GM18873 (cell line): ENCODE measurements around the gene HNRNPAB.
"Not testable (repeated sequence)": the region's sequence is repeated elsewhere in the genome, so short reads cannot be mapped to it uniquely, and the experiment has no call there.

ENCODE experiments used
- ATAC-seq: cut with Tn5 transposase; IDR thresholded peaks from one replicate; pipeline ENCODE4 v1.9.1; 2021; ENCODE audit warnings: mild to moderate bottlenecking, moderate library complexity, moderate number of reproducible peaks; ENCODE audit not compliant: unreplicated experiment, low FRiP score

HNRNPAB gene

DNA sequence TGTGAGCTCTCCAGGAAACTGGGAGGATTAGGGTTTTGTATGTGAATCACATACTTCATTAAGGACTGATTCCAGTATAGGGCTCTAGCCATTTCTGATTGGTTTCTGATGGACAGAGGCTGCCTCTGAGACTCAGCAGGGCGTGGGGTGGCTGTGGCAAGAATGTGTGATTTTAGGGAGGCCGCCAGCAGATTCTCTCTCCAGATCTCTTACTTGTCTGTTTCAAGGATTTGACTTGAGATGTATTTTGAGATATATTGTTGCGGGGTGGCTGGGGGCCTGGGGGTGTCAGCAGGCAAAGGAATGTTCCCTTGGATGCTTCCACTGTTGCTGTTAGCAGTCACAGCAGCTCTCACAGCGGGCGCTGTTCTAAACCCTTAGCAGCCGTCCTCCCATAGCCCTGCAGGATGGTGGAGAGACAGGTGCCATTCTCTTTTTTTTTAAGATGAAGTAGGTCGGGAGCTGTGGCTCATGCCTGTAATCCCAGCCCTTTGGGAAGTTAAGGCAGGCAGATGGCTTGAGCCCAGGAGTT is 8.0 kb upstream of the HNRNPAB start:
- no peak for ATAC-seq

DNA sequence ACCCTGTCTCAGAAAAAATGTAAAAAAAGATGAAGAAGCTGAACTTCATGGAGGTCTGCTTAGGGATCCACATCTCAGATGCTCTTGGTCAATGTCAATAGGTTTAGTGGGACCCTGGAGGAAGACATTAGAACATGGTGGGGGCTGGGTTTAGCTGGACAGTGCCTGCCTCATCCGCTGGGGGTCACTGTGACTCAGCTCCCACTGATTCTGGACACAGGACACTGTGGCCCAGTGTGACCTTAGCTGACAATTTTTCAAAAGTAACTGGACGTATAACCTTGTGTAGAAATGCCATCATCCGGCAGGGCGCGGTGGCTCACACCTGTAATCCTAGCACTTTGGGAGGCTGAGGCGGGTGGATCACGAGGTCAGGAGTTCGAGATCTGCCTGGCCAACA is 7.3 kb upstream of the HNRNPAB start:
- no peak for ATAC-seq

DNA sequence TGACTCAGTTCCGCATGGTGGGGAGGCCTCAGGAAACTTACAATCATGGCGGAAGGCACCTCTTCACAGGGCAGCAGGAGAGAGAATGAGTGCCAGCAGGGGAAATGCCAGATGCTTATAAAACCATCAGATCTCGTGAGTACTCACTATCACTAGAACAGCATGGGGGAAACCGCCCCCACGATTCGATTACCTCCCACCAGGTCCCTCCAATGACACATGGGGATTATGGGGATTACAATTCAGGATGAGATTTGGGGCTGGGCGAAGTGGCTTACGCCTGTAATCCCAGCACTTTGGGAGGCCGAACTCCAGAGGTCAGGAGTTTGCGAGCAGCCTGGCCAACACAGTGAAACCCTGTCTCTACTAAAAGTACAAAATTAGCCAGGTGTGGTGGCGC is 6.2 kb upstream of the HNRNPAB start:
- ATAC-seq = not testable (repeated sequence)

DNA sequence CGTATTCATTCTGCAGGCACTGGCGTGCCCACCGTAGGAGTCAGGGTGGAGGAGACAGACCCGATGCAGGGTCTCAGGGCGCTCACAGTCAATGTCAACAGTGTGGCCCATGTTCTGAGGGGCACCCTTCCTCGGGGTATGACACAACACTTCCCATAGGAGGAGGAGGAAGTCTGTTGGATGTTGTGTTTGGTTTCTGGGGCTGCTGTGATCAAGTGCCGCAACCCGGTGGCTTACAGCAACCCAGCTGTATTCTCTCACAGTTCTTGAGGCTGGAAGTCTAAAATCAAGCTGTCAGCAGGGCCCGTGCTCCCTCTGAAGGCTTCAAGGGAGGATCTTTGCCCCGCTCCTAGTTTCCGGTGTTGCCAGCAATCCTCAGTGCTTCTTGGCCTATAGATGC is 5.6 kb upstream of the HNRNPAB start:
- no peak for ATAC-seq

DNA sequence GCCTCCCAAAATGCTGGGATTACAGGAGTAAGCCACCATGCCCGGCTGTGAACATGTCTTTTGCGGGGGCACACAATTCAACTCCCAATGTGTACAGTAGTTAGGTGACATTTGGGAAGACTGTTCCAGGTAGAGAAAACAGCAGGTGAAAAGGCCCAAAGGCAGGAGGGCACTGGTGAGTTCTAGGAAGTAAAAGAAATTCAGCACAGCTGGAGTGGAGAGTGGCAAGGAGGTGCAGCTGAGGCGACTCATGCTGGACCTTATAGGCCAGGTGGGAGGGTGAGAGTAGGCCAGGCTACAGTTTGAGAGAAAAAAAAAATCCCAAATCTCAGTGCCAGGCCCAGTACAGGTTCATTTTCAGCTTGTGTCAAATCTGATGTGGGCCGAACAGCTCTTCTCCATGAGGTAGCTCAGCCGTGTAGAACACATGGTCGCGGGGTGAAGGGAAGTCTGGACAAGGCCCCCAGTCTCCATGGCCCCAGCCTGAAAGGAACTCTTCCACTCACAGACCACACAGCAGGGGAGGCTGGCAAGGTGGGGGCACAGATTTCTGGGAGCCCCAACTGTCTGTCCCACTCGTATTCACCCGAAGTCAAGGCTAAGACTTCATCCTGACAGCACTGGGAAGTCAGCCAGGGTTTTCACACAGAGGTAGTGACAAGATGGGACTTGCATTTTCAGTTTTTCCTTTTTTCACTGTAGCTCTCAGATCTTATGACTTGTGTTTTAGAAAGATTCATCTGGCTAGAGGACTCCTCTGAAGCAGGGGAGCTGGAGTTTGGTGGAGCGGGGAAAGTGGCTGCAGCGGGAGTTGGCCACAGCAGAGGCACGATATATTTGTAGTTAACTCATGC is 4.5 kb upstream of the HNRNPAB start:
- ATAC-seq = no peak

DNA sequence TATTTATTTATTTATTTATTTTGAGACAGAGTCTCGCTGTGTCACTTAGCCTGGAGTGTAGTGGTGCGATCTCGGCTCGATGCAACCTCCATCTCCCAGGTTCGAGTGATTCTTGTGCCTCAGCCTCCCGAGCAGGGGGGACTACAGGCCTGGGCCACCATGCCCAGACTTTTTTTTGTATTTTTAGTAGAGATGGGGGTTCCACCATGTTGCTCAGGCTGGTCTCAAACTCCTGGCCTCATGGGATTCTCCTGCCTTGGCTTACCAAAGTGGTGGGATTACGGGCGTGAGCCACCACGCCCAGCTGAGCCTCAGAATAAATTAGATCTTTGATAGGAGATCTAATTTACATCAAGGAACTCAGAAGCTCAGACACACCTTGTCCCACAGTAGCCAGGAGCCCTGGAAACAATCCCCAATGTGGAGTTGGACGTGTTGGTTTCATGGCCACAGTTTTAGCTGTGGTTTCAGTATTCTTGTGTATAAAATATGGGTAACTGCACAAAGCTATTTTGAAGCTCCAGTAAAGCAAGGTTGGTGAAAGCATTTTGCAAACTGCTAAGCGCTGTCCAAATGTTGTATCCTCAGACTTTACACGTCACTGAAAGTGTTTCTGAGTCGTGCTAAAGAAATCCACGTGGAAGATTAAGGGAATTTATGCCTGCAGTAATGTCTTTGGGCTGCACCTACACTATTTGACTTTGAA is 3.0 kb upstream of the HNRNPAB start:
- no peak for ATAC-seq

DNA sequence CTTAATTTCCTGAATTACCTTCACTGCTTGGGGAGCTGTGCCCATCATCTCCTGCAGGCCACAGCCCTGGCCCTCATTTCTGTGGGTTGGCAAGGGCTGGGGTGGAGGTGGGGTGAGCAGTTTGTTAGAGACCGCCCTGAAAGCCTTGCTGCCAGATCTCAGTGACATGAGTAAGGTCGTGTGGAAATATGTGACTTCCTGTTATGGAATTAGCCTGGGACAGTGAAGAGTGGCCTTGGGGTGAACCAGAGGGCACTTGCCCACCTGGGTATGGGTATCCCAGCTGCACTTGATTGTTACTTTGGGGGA is 2.5 kb upstream of the HNRNPAB start:
- no peak for ATAC-seq

DNA sequence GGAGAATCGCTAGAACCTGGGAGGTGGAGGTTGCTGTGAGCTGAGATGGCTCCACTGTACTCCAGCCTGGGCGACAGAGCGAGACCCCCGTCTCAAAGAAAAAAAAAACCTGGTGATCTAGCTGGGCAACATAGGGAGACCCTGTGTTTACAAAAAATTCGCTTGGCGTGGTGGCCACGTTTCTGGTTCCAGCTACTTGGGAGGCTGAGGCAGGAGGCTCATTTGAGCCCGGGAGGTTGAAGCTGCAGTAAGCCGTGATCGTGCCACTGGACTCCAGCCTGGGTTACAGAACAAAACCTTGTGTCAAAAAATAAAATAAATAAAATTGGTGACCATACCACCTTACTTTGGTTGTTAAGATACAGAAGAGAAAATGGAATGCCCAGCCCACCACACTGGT is 1.8 kb upstream of the HNRNPAB start:
- ATAC-seq = no peak

DNA sequence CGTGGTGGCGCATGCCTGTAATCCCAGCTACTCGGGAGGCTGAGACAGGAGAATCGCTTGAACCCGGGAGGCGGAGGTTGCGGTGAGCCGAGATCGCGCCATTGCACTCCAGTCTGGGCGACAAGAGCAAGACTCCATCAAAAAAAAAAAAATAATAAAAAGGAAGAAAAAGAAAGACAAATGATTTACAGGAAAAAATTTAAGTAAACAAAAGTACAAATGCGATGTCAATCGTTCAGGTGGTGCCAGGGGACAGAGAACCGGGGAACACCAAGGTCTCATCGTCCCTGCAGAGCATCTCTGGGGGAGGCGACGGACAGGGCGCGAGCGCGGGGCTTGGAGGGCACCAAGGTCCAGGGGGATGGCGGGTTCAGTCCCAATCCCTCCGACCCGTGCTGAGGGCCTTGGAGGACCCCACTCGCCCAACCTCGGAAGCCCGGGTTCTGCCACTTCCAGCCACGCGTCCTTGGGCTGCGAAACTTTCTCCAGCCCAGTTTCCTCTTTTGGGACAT is 607 bp upstream of the HNRNPAB start:
- ATAC-seq = no peak

DNA sequence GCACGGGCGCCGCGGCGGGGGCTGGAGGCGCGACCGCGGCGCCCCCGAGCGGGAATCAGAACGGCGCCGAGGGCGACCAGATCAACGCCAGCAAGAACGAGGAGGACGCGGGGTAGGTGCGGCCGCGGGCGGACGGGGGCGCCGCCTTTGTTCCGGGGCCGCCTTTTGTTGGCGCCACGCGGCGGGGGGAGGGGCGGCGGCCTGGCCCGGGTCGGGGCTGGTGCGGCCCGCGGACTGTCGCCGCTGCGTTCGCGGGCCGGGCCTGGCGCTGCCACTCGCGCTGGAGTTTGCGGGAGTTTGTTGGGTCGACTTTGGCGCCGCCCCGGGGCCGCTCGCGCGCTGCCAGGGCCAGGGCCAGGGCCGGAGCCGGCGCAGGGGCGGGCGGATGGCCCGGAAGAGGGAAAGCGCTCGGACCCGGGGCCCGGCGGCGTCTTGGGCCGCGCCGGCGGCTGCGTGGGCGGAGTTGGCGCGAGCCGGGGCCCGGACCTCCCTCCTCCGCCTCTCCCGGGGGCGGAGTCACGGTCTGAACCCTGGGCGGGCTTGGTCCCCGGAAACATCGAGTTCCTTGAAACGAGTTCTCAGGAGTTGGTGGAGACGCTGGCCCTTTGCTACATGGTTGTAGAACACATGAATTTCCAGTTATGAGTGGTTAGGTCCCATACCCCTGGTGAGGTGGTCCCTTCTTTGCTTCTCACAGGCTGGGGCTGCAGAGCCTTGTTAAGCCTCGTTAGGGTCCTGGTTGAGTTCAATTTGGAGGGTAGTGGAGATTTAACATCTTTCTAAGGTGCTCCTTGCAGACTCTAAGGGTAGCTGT is 809 bp downstream of the HNRNPAB start:
- ATAC-seq = peak; percentile 15

DNA sequence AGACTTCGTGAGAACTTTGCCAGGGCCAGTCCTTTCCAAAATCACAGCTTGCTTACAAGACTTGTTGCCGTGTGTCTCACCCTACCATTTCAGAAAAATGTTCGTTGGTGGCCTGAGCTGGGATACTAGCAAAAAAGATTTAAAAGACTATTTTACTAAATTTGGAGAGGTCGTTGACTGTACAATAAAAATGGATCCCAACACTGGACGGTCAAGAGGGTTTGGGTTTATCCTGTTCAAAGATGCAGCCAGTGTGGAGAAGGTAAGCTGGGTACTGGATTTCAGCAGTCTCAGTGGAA is 1.4 kb downstream of the HNRNPAB start:
- no peak for ATAC-seq

DNA sequence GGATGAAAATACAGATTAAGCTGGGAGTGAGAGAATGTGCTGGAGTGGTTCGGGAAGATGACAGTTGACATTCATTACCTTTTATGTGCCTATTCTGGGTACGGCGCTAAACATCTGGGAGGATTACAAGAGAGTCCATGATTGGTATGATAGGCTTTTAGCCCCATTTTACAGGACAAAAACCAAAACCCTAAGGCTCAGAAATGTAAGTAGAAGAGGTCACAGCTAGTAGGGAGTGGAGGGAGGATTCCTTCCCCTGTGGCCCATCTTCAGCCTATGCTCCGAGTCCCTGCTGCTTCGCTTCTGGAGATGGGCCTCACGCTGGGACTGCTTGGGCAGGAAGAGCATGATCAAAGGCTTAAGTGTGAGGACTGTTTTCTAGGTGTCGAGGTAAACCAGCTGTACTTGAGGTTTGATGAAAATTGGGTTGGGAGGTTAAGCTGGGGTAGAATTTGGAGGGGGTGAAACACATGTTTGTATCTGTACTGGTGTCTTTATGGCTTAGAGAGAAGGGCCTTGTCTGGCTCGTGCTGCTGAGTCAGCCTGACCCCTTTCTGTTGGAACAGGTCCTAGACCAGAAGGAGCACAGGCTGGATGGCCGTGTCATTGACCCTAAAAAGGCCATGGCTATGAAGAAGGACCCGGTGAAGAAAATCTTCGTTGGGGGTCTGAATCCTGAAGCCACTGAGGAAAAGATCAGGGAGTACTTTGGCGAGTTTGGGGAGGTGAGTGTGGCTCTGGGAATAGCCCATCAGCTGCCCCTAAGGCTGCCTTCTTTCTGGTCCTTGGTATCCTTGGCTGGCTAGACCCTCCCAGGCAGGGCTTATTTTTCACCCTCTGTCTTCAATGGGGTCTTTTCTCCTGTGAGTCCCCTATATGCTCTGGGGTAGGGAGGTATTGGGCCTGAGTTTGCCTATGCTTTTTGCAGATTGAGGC is 2.1 kb downstream of the HNRNPAB start:
- no peak for ATAC-seq

DNA sequence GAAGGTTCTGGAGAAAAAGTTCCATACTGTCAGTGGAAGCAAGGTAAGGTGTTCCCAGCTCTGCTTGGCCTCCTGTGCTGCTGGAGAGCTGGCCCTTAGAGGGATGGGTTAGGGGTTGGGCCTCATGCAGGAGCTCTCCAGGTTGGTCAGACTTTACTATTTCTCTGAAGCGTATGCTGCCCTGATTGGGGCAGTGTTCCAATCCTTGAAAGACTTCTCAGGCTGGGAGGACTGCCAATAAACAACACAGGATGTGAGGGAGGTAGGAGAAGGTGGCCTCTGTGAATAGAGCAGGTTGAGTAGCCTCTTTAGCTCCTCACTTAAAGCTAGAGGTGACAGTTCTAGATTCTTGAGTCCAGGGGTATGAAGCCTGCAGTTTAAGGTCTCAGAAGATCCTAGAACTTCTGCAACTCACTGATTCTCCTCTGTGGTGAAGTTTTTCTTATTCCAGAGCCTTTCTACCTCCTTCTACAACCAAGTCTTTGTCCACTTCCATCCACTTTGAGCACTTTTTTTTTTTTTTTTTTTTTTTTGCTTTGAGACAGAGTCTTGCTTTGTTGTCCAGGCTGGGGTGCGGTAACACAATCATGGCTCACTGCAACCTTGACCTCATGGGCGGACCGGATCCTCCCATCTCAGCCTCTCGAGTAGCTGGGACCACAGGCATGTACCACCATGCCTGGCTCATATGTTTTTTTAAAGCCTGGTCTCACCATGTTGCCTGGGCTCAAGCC is 3.0 kb downstream of the HNRNPAB start:
- ATAC-seq = no peak

DNA sequence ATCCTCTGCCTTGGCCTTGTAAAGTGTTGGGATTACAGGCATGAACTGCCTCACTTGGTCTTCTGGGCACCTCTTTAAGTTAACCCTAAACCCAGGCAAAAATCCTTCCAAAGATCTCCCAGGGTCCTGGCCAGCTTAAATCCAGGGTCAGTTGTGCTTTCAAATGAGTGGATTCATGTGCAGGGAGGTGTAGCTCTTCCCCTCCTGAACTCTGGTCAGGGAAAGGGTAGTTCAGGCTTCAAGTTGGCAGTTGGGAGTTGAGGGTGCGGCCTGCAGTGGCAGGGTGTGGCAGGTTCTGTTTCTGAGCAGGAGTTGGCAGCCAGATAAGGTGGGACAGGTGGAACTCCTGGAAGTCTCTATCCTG is 3.6 kb downstream of the HNRNPAB start:
- ATAC-seq = no peak

DNA sequence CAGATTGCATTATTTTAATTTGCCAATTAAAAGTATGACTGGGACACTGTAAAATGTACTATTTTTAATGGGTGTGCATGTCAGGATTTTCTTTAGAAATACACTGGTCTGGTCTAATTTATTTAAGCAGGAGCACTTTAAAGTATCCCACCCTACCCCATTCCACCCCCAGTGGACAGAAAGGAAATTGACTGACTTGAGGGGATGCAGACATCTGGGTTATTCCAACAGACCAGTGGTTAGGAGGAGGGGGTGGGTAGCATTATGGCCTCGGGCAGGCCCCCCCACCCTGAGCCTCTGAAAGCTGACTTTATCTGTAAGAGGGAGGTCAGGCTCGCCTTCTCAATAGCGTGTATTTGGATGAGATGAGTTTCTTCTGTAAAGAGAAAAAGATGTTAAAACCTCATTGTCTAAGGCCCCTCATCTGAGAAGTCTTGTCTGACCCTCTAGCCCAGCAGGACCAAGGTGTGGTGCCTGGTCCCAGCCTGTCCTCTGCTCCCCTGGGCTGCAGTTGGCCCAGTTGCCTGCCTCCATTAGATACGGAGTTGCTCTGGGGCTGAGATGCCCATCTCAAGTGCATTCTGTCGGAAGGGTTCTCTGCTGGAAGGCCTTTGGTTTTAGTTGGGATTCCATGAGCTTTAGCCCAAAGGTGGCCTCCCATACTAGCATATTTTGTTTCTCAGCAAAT is 4.4 kb downstream of the HNRNPAB start:
- ATAC-seq = no peak

DNA sequence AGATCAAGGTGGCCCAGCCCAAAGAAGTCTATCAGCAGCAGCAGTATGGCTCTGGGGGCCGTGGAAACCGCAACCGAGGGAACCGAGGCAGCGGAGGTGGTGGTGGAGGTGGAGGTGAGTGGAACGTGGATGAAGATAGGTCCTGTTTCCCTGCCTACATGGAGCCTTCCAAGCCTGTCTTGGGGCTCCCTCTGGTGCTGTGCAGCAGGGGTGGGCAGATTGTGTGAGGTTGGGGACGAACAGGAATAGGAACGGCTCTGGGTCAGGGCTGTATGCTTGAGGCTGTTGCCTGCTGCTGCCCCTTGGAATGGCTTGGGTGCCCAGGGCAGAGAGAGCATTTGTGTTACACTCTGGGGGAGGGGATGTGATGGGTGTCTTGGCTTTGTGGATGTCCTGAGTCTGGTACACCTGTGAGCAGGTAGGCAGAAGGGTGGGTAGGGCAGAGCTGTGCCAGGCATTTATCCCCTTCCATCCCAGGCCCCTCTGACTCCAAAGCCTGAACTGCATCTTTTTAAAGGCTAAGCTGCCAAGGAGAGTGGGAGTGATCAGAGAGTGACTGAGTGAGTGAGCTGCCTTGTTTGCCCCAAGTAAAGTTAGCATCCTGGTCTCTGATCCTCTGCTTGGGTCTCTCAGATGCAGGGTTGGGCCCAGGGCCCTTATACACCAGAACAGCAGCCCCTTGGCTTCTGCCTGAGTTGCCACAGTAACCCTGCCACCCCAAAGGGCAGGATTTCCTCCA is 5.2 kb downstream of the HNRNPAB start:
- ATAC-seq = no peak

DNA sequence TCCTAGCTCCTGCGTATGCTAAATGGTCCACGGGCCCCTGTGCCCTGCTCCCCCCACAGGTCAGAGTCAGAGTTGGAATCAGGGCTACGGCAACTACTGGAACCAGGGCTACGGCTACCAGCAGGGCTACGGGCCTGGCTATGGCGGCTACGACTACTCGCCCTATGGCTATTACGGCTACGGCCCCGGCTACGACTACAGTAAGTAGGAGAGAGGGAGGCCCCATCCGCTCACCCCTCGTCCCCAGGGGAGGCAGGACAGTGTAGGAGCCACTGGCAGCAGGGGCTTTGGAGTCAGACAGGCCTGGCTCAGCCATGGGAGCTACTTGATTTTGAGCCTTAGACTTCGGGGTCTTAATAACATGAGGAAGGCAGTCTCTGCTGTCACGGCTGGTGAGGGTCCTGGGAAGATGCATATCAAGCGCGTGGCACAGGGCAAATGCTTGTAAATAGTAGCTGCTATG is 5.8 kb downstream of the HNRNPAB start:
- ATAC-seq = no peak

DNA sequence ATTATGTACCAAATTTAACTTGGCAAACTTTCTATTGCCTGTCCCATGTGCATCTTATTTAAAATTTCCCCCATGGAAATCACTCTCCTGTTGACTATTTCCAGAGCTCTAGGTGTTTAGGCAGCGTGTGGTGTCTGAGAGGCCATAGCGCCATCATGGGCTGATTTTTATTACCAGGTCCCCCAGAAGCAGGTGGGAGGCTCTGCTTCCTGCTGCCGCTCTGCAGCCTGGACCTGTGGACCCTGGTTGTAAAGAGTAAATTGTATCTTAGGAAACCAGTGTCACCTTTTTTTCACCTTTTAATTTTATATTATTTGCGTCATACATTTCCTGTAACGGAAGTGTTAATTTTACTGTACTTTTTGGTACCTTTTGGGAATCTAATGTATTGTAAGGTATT is 6.4 kb downstream of the HNRNPAB start:
- ATAC-seq = no peak
